SJCRH30 (cell line): ENCODE measurements around the gene RASGRP2. TPM values are rescaled to one million over a fixed set of nuclear protein-coding genes. Genes with fewer than 3 reads are reported as not detected.

Experiments
- DNase-seq, 2 experiments: peaks; one replicate each; pipeline ENCODE4 v3.0.0-alpha.2; 2015 to 2020
- H3K27ac ChIP-seq: fragments of 250-450 bp; sonication (Bioruptor Pico); 2 replicates; pipeline ENCODE4 v1.5.1; 2020; ENCODE audit warnings: mild to moderate bottlenecking, moderate library complexity
- H3K27me3 ChIP-seq: fragments of 250-450 bp; sonication (Bioruptor Pico); 2 replicates; pipeline ENCODE4 v1.5.1; 2020; ENCODE audit warnings: mild to moderate bottlenecking, moderate library complexity
- H3K36me3 ChIP-seq: fragments of 250-450 bp; sonication (Bioruptor Pico); 2 replicates; pipeline ENCODE4 v1.5.1; 2020; ENCODE audit warnings: mild to moderate bottlenecking, moderate library complexity
- H3K4me1 ChIP-seq: fragments of 250-450 bp; sonication (Bioruptor Pico); 2 replicates; pipeline ENCODE4 v1.5.1; 2020; ENCODE audit warnings: mild to moderate bottlenecking, moderate library complexity
- H3K4me3 ChIP-seq: fragments of 250-450 bp; sonication (Bioruptor Pico); 2 replicates; pipeline ENCODE4 v1.5.1; 2020; ENCODE audit warnings: mild to moderate bottlenecking, moderate library complexity
- H3K9me3 ChIP-seq: fragments of 250-450 bp; sonication (Bioruptor Pico); replicated peaks from 2 replicates; pipeline ENCODE4 v1.5.1; 2020; ENCODE audit warnings: mild to moderate bottlenecking, moderate library complexity
- total RNA-seq: library from RNA; depleted of rRNA; stranded (reverse); fragments of >200 nt; shearing (Covaris generic); gene quantifications from 2 replicates; pipeline ENCODE4 v1.2.3, GENCODE V29; 2014

RASGRP2 gene
- total RNA-seq, 1 experiment from 2014 or later, result 0.42 TPM

GRCh38 chr11:64744544-64745188 is 724 bp upstream of the RASGRP2 start:
- Histone ChIP-seq H3K4me1 (peaks cover 6% of the 10 kb centered on the region; the same call in 1 of the 2 replicates), H3K27ac (no peak overlapping the region), H3K27me3 (peaks cover 31% of the 10 kb centered on the region), H3K4me3 (peak overlapping the region; percentile 49), H3K9me3 (no peaks in the 10 kb centered on the region), H3K36me3 (no peaks in the 10 kb centered on the region)
- DNase-seq, result no peak

- peaks cover 6% of the 10 kb centered on the region; the same call in 1 of the 2 replicates for H3K4me1 ChIP-seq
- no peaks in the 10 kb centered on the region for H3K36me3 ChIP-seq
- no peaks in the 10 kb centered on the region for H3K9me3 ChIP-seq
- H3K4me3 ChIP-seq, result no peak overlapping the region
- H3K27ac ChIP-seq, result no peak overlapping the region
- H3K27me3 ChIP-seq, result peaks cover 31% of the 10 kb centered on the region
- DNase-seq, result peak in 1 of 2 experiments; percentile 53
Measured at GRCh38 chr11:64742889-64743590, 902 bp downstream of the RASGRP2 start.

GRCh38 chr11:64742087-64742888 is 1.7 kb downstream of the RASGRP2 start:
- H3K27ac ChIP-seq, result no peak overlapping the region
- H3K36me3 ChIP-seq, result no peaks in the 10 kb centered on the region
- peaks cover 6% of the 10 kb centered on the region; the same call in 1 of the 2 replicates for H3K4me1 ChIP-seq
- no peak overlapping the region for H3K4me3 ChIP-seq
- DNase-seq, result no peak
- peaks cover 31% of the 10 kb centered on the region for H3K27me3 ChIP-seq
- H3K9me3 ChIP-seq, result no peaks in the 10 kb centered on the region

GRCh38 chr11:64741375-64742086 is 2.4 kb downstream of the RASGRP2 start:
- Histone ChIP-seq H3K4me1 (peaks cover 6% of the 10 kb centered on the region; the same call in 1 of the 2 replicates), H3K4me3 (no peak overlapping the region), H3K27ac (no peak overlapping the region), H3K36me3 (no peaks in the 10 kb centered on the region), H3K9me3 (no peaks in the 10 kb centered on the region), H3K27me3 (peaks cover 31% of the 10 kb centered on the region)
- no peak for DNase-seq

- no peaks in the 10 kb centered on the region for H3K9me3 ChIP-seq
- no peak overlapping the region for H3K4me3 ChIP-seq
- peaks cover 6% of the 10 kb centered on the region; the same call in 1 of the 2 replicates for H3K4me1 ChIP-seq
- DNase-seq, result no peak
- no peak overlapping the region for H3K27ac ChIP-seq
- H3K27me3 ChIP-seq, result peaks cover 25% of the 10 kb centered on the region
- H3K36me3 ChIP-seq, result no peaks in the 10 kb centered on the region
Measured at GRCh38 chr11:64739871-64740270, 4.1 kb downstream of the RASGRP2 start.

GRCh38 chr11:64736654-64737053 is 7.3 kb downstream of the RASGRP2 start:
- H3K36me3 ChIP-seq, result no peaks in the 10 kb centered on the region
- no peak overlapping the region for H3K27ac ChIP-seq
- no peaks in the 10 kb centered on the region for H3K4me1 ChIP-seq
- no peaks in the 10 kb centered on the region for H3K9me3 ChIP-seq
- H3K27me3 ChIP-seq, result peaks cover 3% of the 10 kb centered on the region; the same call in 1 of the 2 replicates
- no peak for DNase-seq
- no peak overlapping the region for H3K4me3 ChIP-seq

- Histone ChIP-seq H3K27ac (no peak overlapping the region), H3K4me1 (no peaks in the 10 kb centered on the region), H3K36me3 (no peaks in the 10 kb centered on the region), H3K9me3 (no peaks in the 10 kb centered on the region), H3K27me3 (peaks cover 3% of the 10 kb centered on the region; the same call in 1 of the 2 replicates), H3K4me3 (no peak overlapping the region)
- DNase-seq, result no peak
Measured at GRCh38 chr11:64735725-64736259, 8.2 kb downstream of the RASGRP2 start.

GRCh38 chr11:64734811-64735724 is 8.9 kb downstream of the RASGRP2 start:
- Histone ChIP-seq H3K4me3 (no peak overlapping the region), H3K27me3 (peaks cover under 1% of the 10 kb centered on the region; the same call in 1 of the 2 replicates), H3K4me1 (no peaks in the 10 kb centered on the region), H3K9me3 (no peaks in the 10 kb centered on the region), H3K27ac (no peak overlapping the region), H3K36me3 (no peaks in the 10 kb centered on the region)
- DNase-seq, result no peak

GRCh38 chr11:64731601-64732000 is 12.3 kb downstream of the RASGRP2 start:
- no peaks in the 10 kb centered on the region for H3K9me3 ChIP-seq
- no peaks in the 10 kb centered on the region for H3K36me3 ChIP-seq
- no peak for DNase-seq
- H3K4me1 ChIP-seq, result no peaks in the 10 kb centered on the region
- H3K27ac ChIP-seq, result no peak overlapping the region
- H3K27me3 ChIP-seq, result no peaks in the 10 kb centered on the region
- no peak overlapping the region for H3K4me3 ChIP-seq

- Histone ChIP-seq H3K9me3 (no peaks in the 10 kb centered on the region), H3K27me3 (no peaks in the 10 kb centered on the region), H3K4me3 (no peak overlapping the region), H3K36me3 (no peaks in the 10 kb centered on the region), H3K27ac (no peak overlapping the region), H3K4me1 (no peaks in the 10 kb centered on the region)
- DNase-seq, result no peak
Measured at GRCh38 chr11:64729851-64730382, 14.0 kb downstream of the RASGRP2 start.

- Histone ChIP-seq H3K4me1 (no peaks in the 10 kb centered on the region), H3K27me3 (no peaks in the 10 kb centered on the region), H3K36me3 (no peaks in the 10 kb centered on the region), H3K9me3 (no peaks in the 10 kb centered on the region), H3K27ac (no peak overlapping the region), H3K4me3 (no peak overlapping the region)
- DNase-seq, result no peak
Measured at GRCh38 chr11:64728757-64729365, 15.1 kb downstream of the RASGRP2 start.

GRCh38 chr11:64726867-64727530 is 16.9 kb downstream of the RASGRP2 start:
- no peaks in the 10 kb centered on the region for H3K4me1 ChIP-seq
- no peaks in the 10 kb centered on the region for H3K36me3 ChIP-seq
- H3K27ac ChIP-seq, result no peak overlapping the region
- no peaks in the 10 kb centered on the region for H3K27me3 ChIP-seq
- no peak overlapping the region for H3K4me3 ChIP-seq
- no peak for DNase-seq
- no peaks in the 10 kb centered on the region for H3K9me3 ChIP-seq
